Inferior parietal cortex (tissue), 1 donor: ENCODE data around the gene SCGB3A1.

ENCODE experiments used
- DNase-seq: peaks from one replicate; pipeline ENCODE4 v3.0.0-alpha.2; 2016; ENCODE audit errors: extremely low spot score

Gene SCGB3A1

GRCh38 chr5:180625791-180626660, 34.7 kb upstream of the SCGB3A1 start:
- DNase-seq, result no peak

GRCh38 chr5:180625125-180625790, 34.0 kb upstream of the SCGB3A1 start:
- DNase-seq, result no peak

GRCh38 chr5:180624587-180624986, 33.3 kb upstream of the SCGB3A1 start:
- DNase-seq, result no peak

GRCh38 chr5:180623844-180624243, 32.5 kb upstream of the SCGB3A1 start:
- no peak for DNase-seq

GRCh38 chr5:180623411-180623834, 32.1 kb upstream of the SCGB3A1 start:
- DNase-seq, result no peak

GRCh38 chr5:180622910-180623309, 31.6 kb upstream of the SCGB3A1 start:
- DNase-seq, result no peak

GRCh38 chr5:180621311-180621710, 30.0 kb upstream of the SCGB3A1 start:
- DNase-seq, result no peak

- DNase-seq, result no peak
Measured at GRCh38 chr5:180620014-180620413, 28.7 kb upstream of the SCGB3A1 start.

- no peak for DNase-seq
Measured at GRCh38 chr5:180619563-180619915, 28.2 kb upstream of the SCGB3A1 start.

- DNase-seq, result no peak
Measured at GRCh38 chr5:180618829-180619562, 27.7 kb upstream of the SCGB3A1 start.

GRCh38 chr5:180618487-180618828, 27.2 kb upstream of the SCGB3A1 start:
- no peak for DNase-seq

GRCh38 chr5:180613814-180614188, 22.5 kb upstream of the SCGB3A1 start:
- DNase-seq, result no peak

- no peak for DNase-seq
Measured at GRCh38 chr5:180613188-180613813, 22.0 kb upstream of the SCGB3A1 start.

GRCh38 chr5:180612683-180613082, 21.4 kb upstream of the SCGB3A1 start:
- no peak for DNase-seq

- no peak for DNase-seq
Measured at GRCh38 chr5:180611140-180611850, 20.0 kb upstream of the SCGB3A1 start.

- DNase-seq, result no peak
Measured at GRCh38 chr5:180609817-180610550, 18.7 kb upstream of the SCGB3A1 start.

- DNase-seq, result no peak
Measured at GRCh38 chr5:180609386-180609785, 18.1 kb upstream of the SCGB3A1 start.

GRCh38 chr5:180608572-180609310, 17.4 kb upstream of the SCGB3A1 start:
- no peak for DNase-seq

GRCh38 chr5:180607861-180608571, 16.7 kb upstream of the SCGB3A1 start:
- no peak for DNase-seq
